ENCODE results near the gene ELL2.
"Not testable (repeated sequence)": the region's sequence is repeated elsewhere in the genome, so short reads cannot be mapped to it uniquely, and the experiment has no call there.

The ELL2 gene

DNA sequence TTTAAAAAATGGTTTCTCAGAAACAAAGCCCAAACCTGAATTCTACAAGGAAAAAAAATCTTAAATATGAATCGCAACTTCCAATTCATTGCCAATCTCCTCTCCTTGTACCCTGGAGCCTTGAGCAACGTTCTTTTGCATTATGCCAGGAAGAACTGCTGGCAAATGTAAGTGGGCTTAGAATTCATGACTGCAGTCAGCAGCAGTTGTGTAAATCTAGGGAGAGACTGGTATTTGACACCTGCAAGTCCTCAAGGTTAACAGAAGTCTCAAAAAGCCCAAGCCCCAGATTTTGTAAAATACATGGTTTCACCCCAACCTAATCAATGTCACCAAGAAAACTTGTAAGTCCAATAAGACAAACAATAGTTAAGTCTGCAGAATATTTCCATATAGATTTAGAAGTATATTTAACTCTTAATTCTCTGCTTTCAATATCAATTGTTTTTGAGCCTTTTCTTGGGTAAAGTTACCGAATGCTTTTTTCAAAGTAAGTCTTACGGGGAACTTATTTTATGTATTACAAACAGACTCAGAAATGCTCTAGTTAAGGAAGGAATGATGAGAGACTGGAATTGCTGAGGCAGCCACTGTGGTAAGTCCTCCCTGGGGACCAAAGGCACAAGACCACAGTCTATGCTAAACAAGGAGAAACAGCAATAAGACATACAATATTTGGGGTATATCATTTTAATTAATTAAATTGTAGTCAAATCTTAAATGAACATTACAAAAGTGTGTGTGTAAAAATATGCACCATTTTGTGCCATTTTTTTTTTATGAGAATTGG is 31.3 kb downstream of the ELL2 start:
- no peak for DNase-seq (ENCODE audit: low spot score)

DNA sequence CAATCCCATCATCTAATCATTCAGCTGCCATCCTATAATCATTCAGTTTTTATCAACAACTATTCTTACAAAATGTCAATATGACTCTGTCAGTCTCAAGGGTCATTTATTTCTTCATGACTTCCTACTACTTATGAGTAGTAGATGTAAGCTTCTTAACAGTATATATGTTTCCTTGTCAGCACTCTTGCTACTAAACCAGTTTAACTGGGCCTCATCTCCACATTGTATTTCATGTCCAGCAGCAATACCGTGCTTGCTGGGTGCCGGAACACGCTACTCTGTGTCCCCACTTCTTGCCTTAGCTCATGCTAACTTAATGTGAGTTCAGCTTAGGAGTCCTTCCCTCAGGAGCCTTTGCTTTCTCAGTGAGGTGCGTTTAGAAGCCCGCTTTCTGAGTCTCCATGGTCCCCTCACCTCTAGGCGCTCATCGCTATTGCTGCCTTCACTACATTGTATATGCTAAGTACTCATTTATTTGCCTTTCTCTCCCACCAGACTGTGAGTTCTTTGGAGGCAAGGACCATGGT is 32.9 kb downstream of the ELL2 start:
- no peak for DNase-seq (ENCODE audit: low spot score)

DNA sequence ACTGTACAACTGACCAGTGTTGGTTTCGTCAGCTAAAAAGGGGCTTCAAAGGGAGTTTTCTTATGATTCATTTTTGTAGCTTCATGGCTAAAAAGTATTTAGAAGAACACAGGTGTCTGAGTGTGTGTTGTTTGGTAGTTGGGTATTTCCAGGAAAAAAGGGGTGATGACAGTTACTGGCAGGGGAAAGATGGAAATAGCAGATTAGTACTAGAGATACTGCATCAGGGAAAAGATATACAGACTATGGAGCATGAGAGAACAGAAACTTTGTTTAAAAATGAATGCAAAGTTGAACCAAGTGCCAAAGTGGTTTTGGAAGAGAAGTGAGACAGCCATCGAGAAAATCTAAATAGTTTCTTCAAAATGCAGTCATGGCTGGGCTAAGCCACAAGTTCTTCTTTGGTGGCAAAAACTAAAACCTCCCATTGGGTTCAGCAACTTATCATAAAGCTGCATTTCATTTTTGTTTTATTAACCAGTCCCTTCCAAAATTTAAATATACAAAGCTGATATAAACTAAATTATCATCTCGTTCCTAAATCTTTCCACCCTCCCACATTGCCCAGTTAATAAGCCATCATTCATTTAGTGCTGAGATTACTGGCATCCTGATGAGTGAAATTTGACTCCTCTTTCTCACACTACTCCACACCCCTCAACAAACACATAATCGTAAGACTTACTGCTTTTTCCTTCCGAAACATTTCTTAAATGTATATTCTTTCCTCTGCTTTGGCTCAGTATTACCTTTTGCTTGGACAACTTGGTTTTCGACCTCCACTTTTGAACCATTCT is 33.5 kb downstream of the ELL2 start:
- DNase-seq (ENCODE audit: low spot score): no peak

DNA sequence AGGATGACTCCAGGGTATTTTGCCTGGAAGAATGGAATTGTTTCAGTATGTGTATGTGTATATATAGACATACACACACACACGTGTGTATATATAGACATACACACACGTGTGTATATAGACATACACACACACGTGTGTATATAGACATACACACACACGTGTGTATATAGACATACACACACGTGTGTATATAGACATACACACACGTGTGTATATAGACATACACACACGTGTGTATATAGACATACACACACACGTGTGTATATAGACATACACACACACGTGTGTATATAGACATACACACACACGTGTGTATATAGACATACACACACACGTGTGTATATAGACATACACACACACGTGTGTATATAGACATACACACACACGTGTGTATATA is 34.4 kb downstream of the ELL2 start:
- DNase-seq (ENCODE audit: low spot score): not testable (repeated sequence)

DNA sequence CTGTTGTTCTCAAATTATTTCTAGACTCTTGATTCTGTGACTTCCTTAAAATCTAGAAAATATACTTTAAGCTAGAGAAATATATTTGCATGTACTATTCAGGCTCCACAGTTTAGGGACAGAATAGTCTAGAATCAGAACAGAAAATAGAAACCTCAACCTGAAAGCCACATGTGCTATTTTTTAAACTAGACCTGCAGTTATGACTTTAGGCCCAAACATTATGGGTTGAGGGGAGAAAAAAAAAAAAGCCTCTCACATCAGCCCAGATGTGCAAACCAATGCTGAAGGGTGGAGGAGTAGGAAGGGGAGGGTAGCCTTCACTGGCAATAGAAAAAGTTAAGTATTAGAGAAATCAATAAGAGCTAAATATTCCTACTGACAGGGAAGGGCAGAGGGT is 35.7 kb downstream of the ELL2 start:
- no peak for DNase-seq (ENCODE audit: low spot score)

DNA sequence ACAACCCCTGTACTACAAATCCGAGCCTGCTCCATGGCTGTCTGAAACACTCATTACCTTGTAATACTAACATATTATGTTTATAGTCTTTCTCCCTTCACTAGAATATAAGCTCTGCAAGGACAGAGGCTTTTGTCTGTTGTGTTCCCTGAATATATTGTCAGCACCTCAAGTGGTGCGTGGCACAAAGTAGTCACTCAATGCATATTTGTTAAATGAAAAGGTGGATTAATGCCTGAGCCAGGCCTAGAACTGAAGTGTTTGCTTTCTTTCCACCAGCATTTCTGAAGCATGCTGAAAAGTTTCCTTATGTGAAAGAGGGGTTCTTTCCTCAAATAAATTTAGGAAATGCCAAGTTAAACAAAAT is 36.3 kb downstream of the ELL2 start:
- DNase-seq (ENCODE audit: low spot score): no peak

DNA sequence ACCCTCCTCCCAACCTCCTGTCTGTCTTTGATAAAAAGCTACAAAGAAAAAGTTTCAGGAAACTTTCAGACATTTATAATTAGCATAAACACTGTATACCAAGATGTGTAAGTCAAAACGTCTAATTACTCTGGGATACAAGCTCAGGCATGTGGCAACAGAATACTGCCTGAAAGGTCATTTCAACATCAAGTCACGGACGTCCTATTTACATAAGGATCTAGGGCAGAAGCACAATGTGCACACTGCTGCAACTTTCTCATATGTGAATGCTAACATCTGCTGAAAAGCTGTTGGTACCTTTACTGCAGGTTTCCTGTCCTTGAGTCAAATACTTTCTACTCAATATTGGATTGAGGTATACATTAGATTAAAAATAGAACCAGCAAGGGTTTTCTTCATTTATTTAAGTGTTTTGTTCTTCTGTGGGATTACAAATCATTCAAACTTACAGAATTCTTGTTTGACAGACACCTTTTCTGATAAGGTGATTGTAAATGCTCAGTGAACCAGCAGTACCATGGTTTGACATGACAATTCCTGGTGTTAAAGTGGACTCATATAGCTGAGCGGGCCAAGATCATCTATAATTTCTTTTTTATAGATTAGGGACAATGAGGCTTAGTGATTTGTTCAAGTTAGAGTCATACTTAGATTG is 36.8 kb downstream of the ELL2 start:
- peak; percentile 23 for DNase-seq (ENCODE audit: low spot score)

DNA sequence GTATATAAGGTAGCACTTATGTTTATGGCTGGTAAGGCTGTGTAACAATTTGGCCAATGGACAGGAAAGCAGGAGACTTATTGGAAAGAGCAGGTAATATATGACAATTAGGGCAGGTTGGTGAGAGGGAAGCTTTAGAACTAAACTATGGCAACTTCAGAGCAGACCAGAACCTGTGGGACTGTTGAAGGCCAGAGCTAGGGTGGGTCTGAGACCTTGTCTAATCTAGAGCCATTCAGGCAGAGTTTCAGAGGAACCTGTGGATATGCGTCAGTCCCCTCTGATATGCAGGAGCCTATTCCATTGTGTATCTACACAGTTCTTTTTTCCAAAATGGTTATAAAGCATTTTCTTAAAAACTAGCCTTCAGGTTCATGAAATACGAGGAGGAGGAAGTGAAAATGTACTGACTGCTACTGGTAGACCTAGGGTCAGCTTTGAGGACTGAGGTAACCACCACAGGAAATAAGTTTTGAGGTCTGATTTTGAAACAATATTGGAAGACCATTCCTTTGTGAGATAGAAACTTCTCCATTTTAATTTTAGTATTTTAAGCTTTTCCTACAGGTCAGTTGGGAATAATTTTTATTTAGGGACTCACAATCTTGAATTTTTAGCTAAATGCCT is 37.6 kb downstream of the ELL2 start:
- no peak for DNase-seq (ENCODE audit: low spot score)

DNA sequence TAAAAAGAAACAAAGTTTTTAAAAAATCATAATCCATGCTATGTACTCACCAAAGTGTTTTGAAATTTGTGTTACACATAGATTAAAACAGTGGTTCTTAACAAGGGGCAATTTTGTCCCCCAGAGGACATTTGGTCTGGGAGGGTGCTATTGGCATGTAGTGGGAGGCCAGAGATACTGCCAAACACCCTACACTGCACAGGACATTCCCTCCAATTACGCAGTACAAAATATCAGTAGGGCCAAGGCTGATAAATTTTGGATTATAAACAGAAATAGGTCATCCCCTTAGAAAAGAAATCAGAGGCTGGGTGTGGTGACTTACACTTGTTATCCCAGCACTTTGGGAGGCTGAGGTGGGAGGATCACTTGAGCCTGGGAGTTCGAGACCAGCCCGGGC is 38.9 kb downstream of the ELL2 start:
- no peak for DNase-seq (ENCODE audit: low spot score)

DNA sequence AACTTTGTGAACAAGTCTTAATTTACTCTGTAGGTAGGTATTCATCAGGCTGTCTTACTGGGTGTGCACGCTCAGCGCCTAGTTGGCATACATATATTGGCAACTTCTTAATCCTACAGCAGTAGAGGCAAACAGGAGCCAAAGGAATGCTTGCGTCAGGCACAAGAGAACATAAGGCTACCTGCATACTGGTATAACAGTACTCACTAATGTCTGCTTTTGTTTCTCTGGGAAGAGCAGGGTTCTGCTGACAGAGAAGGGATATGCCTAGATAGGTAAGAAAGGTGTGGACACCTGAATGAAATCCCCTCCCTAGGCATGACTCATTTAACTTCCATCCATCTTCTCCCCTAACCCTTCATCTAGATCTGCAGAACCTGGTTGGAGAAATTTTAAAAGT is 40.1 kb downstream of the ELL2 start:
- no peak for DNase-seq (ENCODE audit: low spot score)

DNA sequence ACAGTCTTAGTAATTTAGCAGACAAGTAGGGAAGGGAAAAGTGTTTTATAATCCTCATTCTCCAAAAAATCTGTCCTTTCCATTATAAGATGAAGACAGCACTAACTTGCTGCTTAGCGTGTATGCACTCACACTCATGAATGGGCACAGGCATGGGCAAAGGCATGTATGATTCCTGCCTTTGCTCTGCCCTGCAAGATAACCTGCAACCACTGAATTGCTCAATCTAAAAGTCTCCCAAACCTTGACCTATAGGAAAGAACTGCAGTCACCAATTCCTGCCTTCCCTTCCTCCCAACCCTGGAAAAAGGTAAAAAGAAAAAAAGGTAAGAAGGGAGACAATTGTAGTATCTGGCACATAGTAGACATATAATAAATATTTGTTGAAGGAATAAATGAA is 40.8 kb downstream of the ELL2 start:
- no peak for DNase-seq (ENCODE audit: low spot score)

DNA sequence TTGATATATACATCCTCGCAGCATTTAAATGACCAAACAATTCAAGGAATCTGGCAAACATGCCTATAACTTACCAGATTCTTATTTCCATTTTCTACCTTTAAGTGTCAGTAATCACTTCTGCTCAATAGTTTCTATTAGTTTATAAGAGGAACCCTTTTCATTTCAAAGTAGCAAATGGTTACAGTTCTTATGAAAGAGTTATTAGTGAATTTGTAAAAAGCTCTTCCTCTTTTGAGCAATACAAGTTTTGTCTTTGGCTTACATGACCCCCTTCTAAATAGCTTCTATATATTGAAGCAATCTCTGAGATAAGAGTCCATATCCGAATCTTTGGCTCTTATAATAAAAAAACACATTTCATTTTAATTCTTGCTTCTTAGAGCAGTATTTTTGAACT is 42.0 kb downstream of the ELL2 start:
- no peak for DNase-seq (ENCODE audit: low spot score)

DNA sequence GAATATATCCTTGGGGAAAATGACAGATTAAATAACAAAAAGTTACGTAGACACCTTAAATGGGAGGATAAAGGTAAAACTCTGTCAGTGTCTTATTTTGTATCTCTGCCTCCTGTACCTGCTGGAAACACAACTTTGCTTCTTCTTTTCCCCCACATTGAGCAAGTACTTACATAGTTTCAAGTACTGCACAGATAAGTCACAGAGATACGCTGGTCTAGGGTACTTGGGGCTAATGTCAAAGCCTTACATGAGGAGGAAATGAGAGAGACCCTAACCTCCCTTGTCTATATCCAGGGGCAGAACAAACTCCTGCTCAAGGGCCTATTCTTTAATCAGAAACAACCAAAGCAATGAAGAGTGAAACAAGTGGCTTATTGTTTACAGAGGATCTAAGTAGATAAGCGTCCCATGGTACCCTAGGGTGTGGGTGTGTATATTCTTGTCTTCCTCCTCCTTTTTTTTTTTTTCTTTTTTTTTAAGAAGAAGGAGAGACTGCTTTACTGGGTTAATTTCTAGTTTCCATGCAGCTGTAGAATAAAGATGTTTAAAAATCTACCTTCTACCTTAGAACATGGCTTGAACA is 43.1 kb downstream of the ELL2 start:
- no peak for DNase-seq (ENCODE audit: low spot score)

DNA sequence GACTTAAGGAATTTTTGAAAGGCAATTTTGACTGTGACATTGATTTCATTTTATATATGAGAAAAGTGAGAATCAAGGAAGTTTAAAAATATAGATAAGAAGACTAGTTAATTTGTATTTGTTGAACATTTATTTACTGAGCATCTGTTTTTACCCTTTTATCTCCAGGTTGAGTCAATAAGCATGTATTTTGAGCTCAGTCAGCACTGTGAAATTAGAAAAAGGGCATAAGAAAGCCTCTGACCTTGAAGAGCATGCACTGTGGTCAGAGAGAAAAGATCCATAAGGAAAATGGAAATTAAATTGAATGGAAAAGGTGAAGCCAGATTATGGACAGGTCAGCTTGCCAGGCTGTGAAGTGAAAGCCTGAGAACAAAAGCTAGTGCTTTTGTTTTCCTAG is 44.4 kb downstream of the ELL2 start:
- DNase-seq (ENCODE audit: low spot score): no peak

DNA sequence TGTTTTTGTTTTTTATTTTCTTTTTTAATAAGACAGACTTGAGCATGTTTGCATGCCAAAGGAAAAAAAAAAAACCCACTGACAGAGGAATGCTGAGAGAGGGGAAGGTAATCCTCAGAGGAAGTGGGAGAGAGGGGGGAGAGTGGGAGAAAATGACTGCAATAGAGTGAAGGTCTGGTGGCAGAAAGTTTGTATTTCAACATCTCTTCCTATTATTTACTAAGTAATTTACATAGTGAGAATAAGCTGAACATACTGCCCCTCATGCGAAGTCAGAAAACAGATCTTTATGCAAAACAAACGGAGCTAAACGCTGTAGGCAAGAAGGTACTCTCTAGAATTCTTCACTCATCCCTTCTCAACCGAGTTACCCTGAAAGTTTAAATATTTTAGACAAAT is 45.0 kb downstream of the ELL2 start:
- DNase-seq (ENCODE audit: low spot score): no peak

DNA sequence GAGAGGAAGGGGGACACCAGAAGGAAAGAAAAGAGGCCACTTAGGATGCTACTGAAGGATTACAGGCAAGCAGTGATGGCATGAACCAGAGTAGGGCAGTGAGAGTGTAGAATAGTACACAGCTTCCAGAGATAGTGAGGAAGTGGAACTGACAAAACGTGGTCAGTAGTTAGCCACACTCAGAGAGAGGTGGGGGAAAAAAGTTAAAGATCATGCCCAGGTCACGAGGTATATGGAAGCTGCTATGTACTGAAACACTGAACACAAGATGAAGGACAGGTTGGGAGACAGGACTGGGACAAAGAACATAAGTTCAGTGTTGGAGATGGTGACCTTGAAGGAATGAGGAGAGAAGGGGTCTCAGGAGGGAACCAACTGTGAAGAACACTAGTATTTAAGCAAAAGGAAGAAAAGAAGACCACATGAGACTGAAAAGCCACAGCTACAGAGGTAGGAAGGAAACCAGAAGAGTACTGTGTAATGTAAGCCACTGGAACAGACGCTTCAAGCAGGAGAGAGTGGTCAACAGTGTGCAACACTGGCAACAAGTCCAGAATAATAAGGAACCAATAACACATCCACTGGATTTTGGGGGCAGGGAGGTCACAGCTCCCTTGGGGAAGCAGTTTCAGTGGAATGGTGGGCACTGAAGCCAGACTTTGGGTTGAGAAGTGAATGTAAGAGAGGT is 45.5 kb downstream of the ELL2 start:
- peak; percentile 52 for DNase-seq (ENCODE audit: low spot score)

DNA sequence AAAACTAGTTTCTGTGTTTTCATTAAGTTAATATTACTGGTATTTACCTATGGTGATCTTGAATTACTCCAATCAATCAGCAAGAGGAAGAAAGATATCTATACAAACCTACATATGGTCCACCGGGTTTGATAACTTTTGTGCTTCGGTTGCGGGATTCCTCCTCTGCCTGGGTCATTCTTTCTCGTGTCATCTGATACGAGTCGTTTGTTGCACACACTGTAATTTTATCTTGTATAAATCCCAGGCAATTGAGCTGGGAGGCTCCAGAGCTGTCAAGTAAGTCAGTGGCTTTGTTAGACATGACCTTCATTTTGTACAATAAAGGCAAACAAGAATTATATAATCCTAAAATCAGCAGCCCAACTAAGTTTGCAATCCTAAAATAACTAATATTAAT is 48.0 kb downstream of the ELL2 start:
- DNase-seq (ENCODE audit: low spot score): no peak

DNA sequence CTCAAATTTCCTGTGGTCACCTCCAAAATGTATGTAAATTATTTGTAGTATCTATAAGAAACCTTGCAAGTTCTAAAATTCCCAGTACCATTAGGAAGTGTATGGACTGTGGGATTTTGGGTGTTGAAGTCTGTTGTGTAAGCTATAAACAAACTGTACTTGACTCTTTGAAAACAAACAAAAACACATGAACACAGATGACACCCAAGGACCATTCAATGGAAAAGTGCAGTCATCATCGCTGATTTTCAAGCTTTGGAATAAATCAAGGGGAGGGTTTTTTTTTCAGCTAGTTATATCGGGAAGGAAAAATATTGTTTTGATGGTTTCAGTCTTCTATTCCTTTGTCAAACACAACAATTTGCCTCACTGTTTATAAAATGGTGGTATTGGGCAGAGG is 49.6 kb downstream of the ELL2 start:
- DNase-seq (ENCODE audit: low spot score): no peak

DNA sequence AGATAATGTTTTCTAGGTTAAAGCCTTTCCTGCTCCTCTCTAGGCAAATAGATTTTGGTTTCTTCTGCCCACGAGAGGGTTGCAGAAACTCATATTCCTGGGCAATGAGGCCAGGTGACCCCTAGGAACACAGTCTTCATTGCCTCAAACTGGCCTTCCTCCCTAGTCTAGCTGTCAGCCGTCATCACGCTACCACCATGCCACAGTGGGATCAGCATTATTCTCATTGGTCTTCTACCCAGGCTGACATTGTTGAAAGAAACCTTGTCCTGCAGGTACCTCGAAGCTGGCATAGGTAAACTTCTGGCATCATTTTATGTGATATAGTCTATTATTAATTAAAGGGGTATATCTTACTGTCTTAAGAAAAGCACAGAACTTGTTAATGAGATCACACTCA is 51.1 kb downstream of the ELL2 start:
- no peak for DNase-seq (ENCODE audit: low spot score)

DNA sequence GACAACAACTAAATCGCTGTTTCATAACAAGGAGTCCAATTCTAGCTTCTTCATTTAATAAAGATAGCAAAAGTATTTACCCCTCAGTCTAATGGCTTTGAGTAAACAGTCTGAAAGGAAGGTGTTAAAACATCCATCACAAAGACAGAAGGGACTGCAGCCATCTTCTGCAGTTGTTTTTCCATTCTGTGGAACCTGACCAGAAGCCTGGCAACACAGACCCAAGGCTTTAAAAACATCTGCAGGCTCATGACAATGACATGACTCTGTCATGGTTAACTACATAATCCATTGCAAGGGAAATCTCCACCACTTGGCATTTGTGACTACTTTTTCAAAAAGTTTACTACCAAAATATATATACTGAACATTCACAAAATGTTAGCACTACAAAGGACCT is 51.9 kb downstream of the ELL2 start:
- no peak for DNase-seq (ENCODE audit: low spot score)

DNA sequence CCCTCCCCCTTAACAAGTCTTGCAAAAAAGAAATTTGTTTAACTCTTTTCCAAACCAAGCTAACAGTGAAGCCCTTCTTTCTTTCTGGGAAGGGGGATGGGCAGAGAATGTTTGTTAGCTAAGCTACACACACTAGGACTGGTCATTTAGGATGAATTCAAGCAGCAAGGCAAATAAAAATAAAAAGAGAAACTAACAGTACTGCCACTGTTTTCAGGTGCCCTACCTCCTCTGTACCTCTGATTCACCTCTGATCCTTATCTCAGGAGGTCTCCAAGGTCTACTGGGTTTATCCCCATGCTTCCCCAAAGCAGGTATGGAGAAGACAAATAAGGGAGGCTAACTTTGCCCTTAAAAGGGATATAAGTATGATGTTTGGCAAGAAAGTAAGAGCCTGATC is 52.9 kb downstream of the ELL2 start:
- no peak for DNase-seq (ENCODE audit: low spot score)
